ENCODE data around the gene CCNL2. TPM values are rescaled to one million over a fixed set of nuclear protein-coding genes. Genes with fewer than 3 reads are reported as not detected.
"Not testable (repeated sequence)": the region's sequence is repeated elsewhere in the genome, so short reads cannot be mapped to it uniquely, and the experiment has no call there.

CCNL2 gene
- total RNA-seq = 194 TPM

- peak; percentile 99 for DNase-seq (ENCODE audit: low spot score)
These were observed at the start of gene CCNL2 for GRCh38 chr1:1399187-1399871. Gene CCNL2 (minus strand): TSS chr1:1399335. CDS start chr1:1399306, 29 bp downstream.

GRCh38 chr1:1446631-1447030 is 47.5 kb upstream of the CCNL2 start:
- not testable (repeated sequence) for DNase-seq (ENCODE audit: low spot score)

- no peak for DNase-seq (ENCODE audit: low spot score)
These were observed 43.1 kb upstream of the CCNL2 start for GRCh38 chr1:1442069-1442770.

- no peak for DNase-seq (ENCODE audit: low spot score)
These were observed 42.1 kb upstream of the CCNL2 start for GRCh38 chr1:1441002-1441888.

- no peak for DNase-seq (ENCODE audit: low spot score)
These were observed 41.3 kb upstream of the CCNL2 start for GRCh38 chr1:1440262-1441001.

GRCh38 chr1:1439546-1440261 is 40.6 kb upstream of the CCNL2 start:
- DNase-seq (ENCODE audit: low spot score) = no peak

- no peak for DNase-seq (ENCODE audit: low spot score)
These were observed 39.6 kb upstream of the CCNL2 start for GRCh38 chr1:1438531-1439381.

GRCh38 chr1:1437904-1438376 is 38.8 kb upstream of the CCNL2 start:
- DNase-seq (ENCODE audit: low spot score) = peak; percentile 51

- no peak for DNase-seq (ENCODE audit: low spot score)
These were observed 38.1 kb upstream of the CCNL2 start for GRCh38 chr1:1437033-1437903.

- no peak for DNase-seq (ENCODE audit: low spot score)
These were observed 37.5 kb upstream of the CCNL2 start for GRCh38 chr1:1436630-1437032.

GRCh38 chr1:1435911-1436629 is 36.9 kb upstream of the CCNL2 start:
- DNase-seq (ENCODE audit: low spot score) = no peak

GRCh38 chr1:1435106-1435903 is 36.2 kb upstream of the CCNL2 start, which contains the start of gene VWA1:
Gene VWA1 (plus strand): TSS chr1:1435690. CDS start chr1:1435749, 59 bp downstream.
- peak; percentile 65 for DNase-seq (ENCODE audit: low spot score)

GRCh38 chr1:1434824-1435105 is 35.6 kb upstream of the CCNL2 start:
- DNase-seq (ENCODE audit: low spot score) = no peak

GRCh38 chr1:1434131-1434823 is 35.1 kb upstream of the CCNL2 start:
- DNase-seq (ENCODE audit: low spot score) = peak; percentile 41

- no peak for DNase-seq (ENCODE audit: low spot score)
These were observed 34.6 kb upstream of the CCNL2 start for GRCh38 chr1:1433804-1434130.

- DNase-seq (ENCODE audit: low spot score) = peak; percentile 78
These were observed 34.0 kb upstream of the CCNL2 start for GRCh38 chr1:1432951-1433803.
